ENCODE results near the gene BCL11A.

BCL11A gene

DNA sequence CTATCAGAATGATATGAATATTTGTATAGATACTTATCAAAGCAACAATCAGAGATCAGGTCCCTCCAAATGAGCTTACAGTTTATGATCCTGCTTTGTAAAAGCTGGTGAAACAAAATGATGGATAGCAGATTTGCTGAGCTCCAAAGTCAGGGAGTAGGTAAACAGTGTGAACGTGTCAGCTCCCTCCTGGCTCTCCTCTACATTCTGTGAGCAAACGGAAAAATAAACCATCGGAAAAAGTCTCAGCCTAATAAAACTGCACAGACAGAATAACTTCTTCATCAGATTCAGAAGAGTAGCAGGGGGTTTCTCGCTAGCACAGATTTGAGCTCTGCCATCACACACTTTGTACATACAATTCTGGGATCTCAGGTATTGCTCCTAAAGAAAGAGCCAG is 51.3 kb downstream of the BCL11A start:
- DNase-seq = no peak

DNA sequence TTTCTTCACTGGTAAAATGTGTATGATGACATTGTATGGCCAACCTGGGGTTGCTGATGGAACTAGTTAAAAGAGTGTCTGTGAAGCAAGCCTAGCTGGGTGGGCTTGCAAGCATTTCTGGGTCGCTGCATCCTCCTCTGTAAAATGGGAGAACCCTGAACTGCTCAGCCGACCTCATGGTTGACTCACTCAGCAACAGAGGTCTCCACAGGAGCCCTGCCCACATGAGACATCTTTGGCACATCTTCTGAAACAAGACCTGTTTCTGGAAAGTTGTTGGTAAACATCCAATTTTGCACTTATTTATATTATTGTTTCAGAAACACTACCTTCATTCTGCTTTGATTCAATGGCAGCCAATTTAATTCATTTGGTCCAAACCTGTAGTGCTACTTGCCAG is 52.6 kb downstream of the BCL11A start:
- no peak for DNase-seq

GRCh38 chr2:60499651-60500265 is 53.7 kb downstream of the BCL11A start:
- no peak for DNase-seq

DNA sequence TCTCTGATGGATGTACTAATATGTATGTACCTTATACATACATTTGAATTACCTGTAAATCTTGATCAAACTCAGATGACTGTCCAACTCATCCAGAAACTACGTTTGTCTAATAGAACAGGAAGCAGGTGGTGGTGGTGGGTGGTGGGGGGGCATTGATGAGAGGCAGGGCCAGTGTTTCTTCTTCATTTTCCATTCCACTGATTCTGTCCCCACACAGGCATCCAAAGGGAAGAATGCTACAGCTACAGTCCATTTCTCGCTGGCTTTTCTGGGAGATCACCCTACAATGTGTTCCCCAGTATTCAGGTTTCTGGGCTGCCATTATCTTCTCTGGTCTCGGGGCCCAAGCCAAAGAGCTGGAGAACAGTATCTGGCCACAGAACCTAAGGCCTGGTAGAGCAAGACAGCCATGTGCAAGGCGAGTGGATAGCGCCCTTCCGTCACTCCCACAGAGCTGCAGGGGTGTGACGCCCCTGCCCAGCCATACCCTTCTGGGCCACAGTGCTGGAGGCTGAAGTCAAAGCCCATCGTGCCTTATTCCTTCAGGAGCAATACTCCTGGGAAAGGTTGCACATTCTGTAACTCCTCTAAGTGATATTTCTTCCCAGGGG is 54.5 kb downstream of the BCL11A start:
- DNase-seq = no peak

DNA sequence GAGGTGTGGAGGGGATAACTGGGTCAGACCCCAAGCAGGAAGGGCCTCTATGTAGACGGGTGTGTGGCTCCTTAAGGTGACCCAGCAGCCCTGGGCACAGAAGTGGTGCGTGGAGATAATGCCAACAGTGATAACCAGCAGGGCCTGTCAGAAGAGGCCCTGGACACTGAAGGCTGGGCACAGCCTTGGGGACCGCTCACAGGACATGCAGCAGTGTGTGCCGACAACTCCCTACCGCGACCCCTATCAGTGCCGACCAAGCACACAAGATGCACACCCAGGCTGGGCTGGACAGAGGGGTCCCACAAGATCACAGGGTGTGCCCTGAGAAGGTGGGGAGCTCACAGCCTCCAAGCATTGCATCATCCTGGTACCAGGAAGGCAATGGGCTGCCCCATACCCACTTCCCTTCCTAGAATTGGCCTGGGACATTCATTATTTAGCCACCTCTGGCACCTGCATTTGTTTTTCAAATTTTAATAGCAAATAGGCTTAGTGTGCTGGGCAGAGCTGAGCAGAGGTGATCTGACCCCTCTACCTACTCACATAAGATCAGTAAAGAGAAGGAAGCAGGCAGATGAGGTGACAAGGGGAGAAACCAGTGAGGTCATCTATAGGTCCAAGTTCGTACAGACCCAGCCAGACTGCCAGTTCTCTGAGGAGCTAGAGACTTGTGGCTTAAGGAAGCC is 55.2 kb downstream of the BCL11A start:
- no peak for DNase-seq

- DNase-seq = no peak
These were observed 56.0 kb downstream of the BCL11A start for GRCh38 chr2:60497500-60497899.

GRCh38 chr2:60496956-60497355 is 56.5 kb downstream of the BCL11A start:
- DNase-seq = no peak

DNA sequence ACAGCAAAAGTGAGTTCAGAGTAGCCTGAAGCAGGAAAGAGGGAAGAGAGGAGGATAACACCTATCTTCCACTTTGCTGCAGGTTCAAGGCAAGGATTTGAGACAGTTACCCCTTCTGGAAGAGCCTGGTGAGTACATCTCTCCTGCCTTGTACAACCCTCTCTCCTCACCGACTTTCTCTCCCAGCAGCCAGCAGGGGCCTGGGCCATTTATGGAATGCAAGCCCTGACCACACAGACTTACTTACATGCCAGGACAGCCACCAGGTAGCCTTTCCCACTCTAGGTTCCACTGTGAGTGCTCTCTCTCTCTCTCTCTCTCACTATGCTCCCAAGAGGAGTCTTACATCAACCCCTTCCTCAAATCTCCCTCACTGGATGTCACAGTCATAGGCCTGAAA is 57.0 kb downstream of the BCL11A start:
- no peak for DNase-seq

GRCh38 chr2:60495041-60495625 is 58.3 kb downstream of the BCL11A start:
- no peak for DNase-seq

GRCh38 chr2:60493804-60494387 is 59.6 kb downstream of the BCL11A start:
- DNase-seq = no peak

GRCh38 chr2:60492548-60492947 is 60.9 kb downstream of the BCL11A start:
- DNase-seq = no peak

- no peak for DNase-seq
These were observed 62.6 kb downstream of the BCL11A start for GRCh38 chr2:60490848-60491247.

GRCh38 chr2:60490441-60490840 is 63.0 kb downstream of the BCL11A start:
- no peak for DNase-seq

GRCh38 chr2:60489289-60489688 is 64.2 kb downstream of the BCL11A start:
- no peak for DNase-seq

- no peak for DNase-seq
These were observed 65.2 kb downstream of the BCL11A start for GRCh38 chr2:60488291-60488690.

- DNase-seq = no peak
These were observed 66.3 kb downstream of the BCL11A start for GRCh38 chr2:60487174-60487573.

DNA sequence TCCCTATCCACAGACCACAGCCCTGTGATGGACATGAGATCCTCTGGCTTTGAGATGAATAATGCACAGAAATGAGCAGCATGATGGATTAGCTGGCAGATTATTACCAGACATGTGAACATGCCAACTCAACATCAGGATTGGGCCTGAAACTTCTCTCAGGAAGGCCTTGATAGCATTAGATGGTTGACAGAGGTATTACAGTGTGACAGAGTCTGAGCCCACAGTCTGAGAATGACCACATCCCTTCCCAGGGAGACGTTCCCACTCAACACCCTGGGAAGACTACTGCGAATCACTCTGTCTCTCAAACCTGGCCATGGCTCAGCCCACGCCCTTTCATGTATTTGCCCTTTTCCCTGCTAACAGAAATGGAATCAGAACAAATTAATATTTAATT is 66.9 kb downstream of the BCL11A start:
- no peak for DNase-seq

DNA sequence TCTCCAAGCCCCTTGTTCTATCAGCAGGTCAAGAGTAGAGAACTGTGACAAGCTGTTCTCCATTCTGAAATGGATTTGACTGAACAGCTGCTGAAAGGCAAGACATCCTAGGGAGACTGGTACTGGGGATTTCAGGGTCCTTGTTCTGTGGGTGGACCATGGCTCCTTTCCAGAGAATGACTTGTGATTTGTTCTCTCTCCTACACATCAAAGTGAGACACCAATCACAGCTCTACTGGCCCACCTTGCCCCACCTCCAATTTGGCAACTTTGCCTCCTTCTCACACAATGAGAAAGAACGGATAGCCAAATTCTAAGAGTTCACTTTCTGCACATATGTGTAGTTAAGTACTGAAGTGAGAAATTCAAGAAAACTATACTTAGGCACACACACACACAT is 67.4 kb downstream of the BCL11A start:
- no peak for DNase-seq

DNA sequence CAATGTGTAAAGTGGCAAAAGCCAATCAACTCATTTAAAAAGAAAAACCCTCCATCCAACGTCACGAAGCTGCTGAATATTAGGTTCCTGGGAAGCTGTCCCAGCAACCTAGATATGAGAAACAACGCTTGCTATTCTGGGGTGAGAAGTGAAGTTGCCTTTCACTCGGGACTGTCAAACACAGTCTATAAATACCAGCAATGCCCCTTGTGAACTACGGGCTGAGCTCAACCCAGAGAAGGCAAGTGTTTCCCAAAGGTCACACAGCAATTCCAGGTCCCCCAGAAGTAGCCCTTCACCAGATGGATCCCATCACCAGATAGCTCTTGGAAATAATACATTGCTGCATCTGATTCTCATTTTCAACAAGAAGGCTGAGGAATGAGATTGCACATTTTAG is 67.9 kb downstream of the BCL11A start:
- no peak for DNase-seq

DNA sequence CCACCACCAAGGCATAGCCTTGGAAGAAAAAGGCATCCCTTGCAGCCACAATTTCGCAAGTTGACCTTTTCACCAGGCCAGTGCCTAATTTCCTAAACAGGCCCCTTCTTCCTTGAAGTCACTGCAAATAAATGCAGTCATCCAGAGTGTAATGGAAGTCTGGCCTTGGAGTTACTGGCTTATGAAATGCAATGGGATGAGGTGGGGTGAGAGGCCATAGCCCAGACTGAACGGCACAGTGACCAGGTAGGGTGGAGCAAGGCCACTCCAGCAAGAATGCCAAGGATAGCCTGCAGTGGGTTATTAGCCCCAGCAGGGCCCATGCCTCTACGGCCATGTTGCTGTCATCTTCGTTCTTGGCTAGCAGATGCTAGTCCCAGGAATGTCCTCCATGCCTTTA is 68.4 kb downstream of the BCL11A start:
- no peak for DNase-seq

DNA sequence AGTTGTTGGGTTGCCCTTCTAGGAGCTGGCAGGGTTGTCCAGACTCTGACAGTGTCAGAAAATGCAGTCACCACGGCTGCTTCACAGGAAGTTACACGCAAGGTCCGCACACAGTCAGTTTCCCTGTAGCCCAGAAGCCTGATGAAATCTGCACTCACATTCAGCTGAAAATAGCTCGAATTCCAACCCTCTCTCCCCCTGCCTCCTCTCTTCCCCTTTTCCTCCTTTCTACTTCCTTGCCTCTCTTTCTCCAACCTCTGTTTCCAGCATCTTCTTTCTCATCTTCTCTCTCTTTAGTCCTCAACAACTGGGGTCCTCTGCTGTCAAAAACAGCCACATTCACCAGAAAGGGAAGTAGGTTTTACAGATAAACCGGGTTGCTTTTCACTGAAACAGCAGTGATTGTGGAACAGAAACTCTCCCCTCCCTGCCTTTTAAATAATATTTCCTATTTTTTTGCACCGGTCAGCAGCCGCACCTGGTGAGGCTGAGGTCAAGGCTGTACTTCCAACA is 69.3 kb downstream of the BCL11A start:
- DNase-seq = no peak

- DNase-seq = no peak
These were observed 70.1 kb downstream of the BCL11A start for GRCh38 chr2:60483401-60483800.

DNA sequence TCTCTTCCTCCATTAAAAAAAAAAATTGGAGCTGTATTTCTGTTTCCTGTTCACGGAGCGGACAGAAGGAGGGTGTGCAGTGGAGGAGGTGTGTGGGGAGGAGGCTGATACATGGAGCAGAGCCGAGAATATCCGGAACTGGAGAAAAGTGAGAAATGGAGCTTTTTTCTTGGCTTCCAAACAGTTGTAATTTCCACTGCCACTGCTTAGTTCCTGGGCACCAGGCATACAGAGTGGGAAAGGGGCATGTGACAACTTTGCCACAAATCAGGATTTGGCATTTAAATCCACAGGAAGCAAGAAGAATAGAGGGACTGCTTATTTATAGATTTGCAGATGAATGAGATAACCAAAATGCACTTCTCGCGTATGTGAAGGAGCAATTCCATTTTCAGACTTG is 71.2 kb downstream of the BCL11A start:
- no peak for DNase-seq

DNA sequence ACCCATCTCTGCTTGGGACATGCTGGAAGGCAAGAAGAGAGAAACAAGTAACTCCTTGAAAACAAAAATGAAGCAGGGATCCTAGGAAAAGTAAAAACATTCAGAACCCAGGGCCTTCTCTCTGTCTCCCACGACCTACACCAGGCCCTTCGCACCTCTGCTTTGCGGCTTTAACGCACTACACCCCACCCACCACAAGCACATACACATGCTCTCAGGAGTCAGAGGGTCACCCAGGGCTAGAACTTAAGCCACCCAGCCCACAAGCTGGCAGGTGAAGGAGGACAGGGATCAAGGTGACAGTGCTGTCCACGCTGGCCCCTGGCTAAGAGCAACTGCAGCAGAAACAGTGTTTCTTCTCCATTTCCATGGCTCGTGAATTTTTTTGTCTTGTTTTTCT is 72.2 kb downstream of the BCL11A start:
- no peak for DNase-seq
